Activated CD8-positive, alpha-beta memory T cell treated with anti-CD3 and anti-CD28 coated beads for 4 hours (primary cell): Measurements from ENCODE around the gene RAD51B.
"Not testable (repeated sequence)": the region's sequence is repeated elsewhere in the genome, so short reads cannot be mapped to it uniquely, and the experiment has no call there.

Experiments used
- DNase-seq, 2 donors: peaks; one replicate each; pipeline ENCODE4 v3.0.0-alpha.2; 2020; ENCODE audit warnings: low read depth in 2 of 2

RAD51B gene

DNA sequence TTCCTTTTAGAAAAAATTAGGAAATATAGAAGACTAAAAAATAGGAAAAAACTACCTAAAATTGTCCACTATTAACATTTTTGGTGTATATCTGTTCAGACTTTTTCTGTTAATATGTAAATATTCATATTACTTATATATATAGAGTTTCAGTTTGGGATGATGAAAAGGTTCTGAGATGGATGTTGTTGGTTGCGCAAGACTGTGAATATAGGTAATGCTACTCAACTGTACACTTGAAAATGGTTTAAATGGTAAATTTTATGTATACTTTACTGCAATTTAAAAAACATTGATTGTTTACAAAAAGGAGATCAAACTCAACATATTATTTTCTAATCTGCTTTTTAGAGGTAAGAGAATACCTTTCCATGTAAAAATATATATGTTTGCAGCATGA is 200.9 kb downstream of the RAD51B start:
- DNase-seq = no peak

GRCh38 chr14:68020999-68021663 is 201.6 kb downstream of the RAD51B start:
- DNase-seq = no peak

DNA sequence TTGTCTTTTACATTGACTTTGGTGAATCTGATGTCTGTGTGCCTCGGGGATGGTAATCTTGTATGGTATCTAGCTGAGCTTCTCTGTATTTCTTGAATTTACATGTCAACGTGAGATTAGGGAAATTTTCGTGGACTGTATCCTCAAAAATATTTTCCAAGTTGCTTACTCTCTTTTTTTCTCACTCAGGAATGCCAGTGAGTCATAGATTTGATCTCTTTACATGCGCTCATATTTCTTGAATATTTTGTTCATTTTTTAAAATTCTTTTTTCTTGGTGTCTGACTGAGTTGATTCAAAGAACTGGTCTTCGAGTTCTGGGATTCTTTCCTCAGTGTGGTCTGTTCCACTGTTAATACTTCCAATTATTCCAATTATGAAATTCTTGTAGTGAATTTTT is 207.7 kb downstream of the RAD51B start:
- DNase-seq = no peak

DNA sequence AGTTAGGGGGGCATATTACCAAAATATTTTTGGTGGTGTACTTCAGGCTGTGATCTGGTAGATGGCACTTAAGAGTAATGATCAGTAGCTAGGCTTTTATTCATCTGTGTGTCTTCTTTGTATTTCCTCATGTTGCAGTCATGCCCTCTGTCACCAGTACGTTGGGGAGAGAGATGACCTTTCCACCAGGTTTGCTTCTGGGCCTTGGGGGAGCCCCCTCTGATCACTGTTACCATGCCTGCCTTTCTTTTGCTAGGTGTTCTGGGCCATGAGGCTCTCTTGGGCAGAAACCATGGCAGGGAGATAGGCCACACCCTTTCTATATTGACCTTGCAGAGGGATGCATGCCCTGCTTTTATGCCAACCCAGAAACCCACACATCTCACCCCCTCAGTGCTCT is 208.5 kb downstream of the RAD51B start:
- no peak for DNase-seq

DNA sequence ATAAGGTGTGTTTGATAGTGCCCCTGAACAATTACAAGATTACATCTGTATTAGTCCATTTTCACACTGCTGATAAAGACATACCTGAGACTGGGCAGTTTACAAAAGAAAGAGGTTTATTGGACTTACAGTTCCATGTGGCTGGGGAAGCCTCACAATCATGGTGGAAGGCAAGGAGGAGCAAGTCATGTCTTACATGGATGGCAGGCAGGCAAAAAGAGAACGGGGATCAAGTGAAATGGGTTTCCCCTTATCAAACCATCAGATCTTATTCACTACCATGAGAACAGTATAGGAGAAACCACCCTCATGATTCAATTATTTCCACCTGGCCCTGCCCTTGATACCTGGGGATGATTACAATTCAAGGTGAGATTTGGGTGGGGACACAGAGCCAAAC is 211.4 kb downstream of the RAD51B start:
- not testable (repeated sequence) for DNase-seq

- DNase-seq = no peak
Observed at GRCh38 chr14:68032154-68032553, 212.6 kb downstream of the RAD51B start.

DNA sequence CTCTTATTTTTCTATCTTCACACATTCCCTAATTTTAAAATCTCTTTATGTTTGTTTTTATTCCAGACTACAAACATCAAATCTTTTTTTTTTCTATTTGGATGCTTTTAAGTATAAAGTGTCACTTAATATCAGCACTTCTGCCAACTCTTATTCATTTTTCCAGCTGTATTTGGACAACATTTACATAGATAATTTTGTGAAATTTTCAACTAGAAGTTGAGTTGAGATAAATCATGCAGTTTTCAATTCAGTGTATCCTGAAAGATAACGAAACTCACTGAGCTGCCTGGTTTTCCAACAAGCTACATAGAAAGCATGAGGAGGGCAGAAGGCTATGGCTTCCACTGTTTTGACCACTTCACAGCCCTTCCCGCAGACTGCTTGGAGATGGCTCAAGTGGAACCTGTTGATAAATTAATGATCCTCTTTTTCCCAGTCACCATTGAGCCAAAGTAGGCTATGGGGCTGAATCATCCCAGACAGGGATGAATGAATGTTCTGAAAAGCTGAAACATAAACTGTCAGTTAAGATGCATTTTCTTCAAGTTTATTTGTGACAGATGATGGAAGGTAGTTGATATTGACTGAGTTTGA is 213.9 kb downstream of the RAD51B start:
- no peak for DNase-seq

- no peak for DNase-seq
Observed at GRCh38 chr14:68034896-68035295, 215.3 kb downstream of the RAD51B start.

GRCh38 chr14:68036202-68036601 is 216.6 kb downstream of the RAD51B start:
- DNase-seq = no peak

DNA sequence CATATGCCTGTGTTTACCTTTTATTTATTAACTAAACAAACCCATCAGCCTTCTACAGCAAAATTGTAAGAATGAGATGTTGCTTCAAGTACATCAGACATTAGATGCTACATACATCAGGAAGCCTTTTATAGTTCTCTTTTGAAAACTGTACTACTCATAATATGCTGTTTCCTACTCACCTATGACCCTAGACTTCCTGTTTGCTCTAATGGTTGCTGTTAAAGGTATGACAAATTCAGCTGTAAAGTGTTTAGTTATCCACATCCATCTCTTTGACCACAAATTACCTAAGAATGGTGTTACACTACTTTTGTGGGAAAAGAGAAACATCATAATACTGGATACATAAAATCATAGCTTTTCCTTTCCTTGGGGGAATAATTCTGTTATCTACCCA is 220.0 kb downstream of the RAD51B start:
- no peak for DNase-seq

- DNase-seq = no peak
Observed at GRCh38 chr14:68040633-68041369, 221.2 kb downstream of the RAD51B start.

- no peak for DNase-seq
Observed at GRCh38 chr14:68041876-68042354, 222.3 kb downstream of the RAD51B start.

DNA sequence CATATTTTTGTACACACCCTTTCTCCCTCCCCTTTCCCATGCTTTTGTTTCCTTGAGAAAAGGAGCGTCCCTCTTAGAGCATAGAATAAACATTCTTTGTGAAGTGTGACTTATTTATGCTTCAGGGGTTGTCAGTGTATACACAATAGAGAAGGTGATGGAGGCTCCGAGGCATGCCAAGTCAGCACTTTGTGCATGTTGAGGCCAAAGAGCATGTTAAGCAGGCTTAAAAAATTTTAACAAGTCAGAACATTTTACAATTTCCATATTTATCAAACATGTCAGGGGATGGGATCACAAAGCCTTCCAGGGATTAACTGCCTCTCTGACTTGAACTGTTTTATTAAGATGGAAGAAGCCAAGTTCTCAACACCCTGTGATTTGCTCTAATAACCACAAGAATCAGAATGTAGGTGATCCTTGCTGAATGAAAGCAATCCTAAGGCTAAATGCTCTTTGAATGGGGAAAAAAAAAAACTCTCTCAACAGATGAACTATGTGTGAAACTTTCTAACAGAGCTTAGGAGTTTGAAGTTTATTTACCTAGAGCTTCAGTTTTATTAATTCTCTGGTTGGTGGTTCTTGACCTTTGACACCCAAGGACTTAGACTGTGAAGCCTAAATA is 223.1 kb downstream of the RAD51B start:
- no peak for DNase-seq

DNA sequence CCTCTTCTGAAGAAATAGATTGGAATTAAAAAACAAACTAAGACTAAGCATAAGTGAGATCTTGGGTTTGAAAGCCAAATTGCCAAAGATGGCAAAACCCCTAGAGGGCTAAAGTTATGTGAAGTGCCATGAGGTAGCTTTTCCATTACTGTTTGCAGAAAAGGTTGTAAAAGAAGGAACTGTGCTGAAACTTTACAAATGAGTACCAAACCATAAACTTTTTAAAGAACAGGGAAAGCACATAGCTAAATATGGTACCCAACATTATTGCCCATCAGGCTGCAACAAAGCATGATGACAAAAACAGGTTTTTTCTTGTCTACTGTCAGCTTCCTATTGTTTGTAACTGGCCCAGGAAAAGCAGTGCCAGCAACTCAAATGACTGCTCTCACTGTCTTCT is 224.2 kb downstream of the RAD51B start:
- DNase-seq = no peak

DNA sequence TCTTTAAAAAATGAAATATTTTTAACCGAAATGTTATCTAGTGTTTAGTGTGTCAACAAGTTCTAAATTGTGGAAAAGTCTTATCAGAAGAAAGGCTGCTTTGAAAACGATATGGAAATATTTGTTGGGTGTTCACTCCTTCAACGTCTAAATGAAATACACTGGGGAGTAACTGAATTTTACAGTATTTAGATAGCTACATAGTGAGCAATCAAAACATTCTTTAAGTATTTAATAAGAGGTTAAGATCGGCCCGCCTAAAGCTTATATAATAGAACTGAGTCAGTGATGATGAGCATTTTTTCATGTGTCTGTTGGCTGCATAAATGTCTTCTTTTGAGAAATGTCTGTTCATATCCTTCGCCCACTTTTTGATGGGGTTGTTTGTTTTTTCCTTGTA is 228.3 kb downstream of the RAD51B start:
- no peak for DNase-seq

DNA sequence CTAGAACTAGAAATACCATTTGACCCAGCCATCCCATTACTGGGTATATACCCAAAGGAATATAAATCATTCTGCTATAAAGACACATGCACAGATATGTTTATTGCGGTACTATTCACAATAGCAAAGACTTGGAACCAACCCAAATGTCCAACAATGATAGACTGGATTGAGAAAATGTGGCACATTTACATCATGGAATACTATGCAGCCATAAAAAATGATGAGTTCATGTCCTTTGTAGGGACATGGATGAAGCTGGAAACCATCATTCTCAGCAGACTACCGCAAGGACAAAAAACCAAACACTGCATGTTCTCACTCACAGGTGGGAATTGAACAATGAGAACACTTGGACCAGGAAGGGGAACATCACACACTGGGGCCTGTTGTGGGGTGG is 229.2 kb downstream of the RAD51B start:
- DNase-seq = not testable (repeated sequence)

- no peak for DNase-seq
Observed at GRCh38 chr14:68050177-68050576, 230.6 kb downstream of the RAD51B start.

- DNase-seq = no peak
Observed at GRCh38 chr14:68051146-68051545, 231.6 kb downstream of the RAD51B start.

DNA sequence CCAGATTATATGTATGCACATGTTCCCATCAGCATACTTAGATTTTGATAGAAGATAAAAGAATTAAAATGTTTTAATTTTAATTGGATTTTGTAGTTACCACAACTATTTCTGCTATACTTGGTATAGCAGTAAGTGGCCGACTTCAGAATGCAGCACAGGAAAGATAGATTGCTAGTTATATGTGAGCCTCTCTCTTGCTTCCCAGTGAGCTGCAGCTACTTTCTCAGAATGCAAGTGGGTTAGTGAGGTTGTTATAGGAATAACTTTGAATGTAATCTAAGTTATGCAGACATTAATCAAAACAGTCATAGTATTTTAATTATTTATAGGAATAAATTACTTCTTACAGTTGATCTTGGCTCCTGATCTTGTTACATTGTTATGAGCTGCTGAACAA is 240.6 kb downstream of the RAD51B start:
- no peak for DNase-seq

- no peak for DNase-seq
Observed at GRCh38 chr14:68062651-68063050, 243.1 kb downstream of the RAD51B start.

DNA sequence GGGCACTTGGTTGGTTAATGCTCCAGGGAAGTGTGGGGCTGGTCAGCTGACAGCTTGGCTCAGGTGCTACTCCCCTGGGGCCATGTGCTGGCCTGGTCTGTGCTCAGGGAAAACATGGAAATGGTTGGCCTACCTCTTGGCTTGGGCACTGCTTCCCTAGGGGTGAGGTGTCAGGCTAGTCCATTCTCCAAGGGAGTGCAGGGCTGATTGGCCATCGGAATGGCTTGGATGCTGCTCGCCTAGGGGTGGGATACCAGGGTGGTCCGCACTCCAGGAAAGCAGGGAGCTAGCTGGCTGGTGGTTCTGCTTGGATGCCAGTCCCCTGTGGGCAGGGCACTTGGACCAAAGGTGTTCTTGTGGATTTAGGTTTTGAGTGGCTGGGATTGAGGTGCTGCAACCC is 245.7 kb downstream of the RAD51B start:
- no peak for DNase-seq

- DNase-seq = no peak
Observed at GRCh38 chr14:68074765-68075381, 255.3 kb downstream of the RAD51B start.
